Neural cell (in vitro differentiated cells): ENCODE measurements around the gene SLAIN2. TPM values are rescaled to one million over a fixed set of nuclear protein-coding genes. Genes with fewer than 3 reads are reported as not detected.

Source experiments
- H2AFZ ChIP-seq: fragments of 200-600, 300-800 bp; sonication (generic), shearing (Covaris generic); 2 replicates; pipeline ENCODE4 v1.6.0; 2014; ENCODE audit warnings: low read depth, mild to moderate bottlenecking, antibody characterized with exemption, low read length, moderate library complexity
- H3F3A ChIP-seq: fragments of 200-600 bp; shearing (Covaris generic); 2 replicates; pipeline ENCODE4 v1.6.1; 2016; ENCODE audit warnings: mild to moderate bottlenecking, moderate library complexity, mixed read lengths, antibody characterized with exemption, low read length; ENCODE audit not compliant: insufficient read depth, poor library complexity, severe bottlenecking
- H3K27ac ChIP-seq: fragments of 200-600, 300-800 bp; sonication (generic), shearing (Covaris generic); 2 replicates; pipeline ENCODE4 v1.5.1; 2014; ENCODE audit warnings: mild to moderate bottlenecking, low read length, moderate library complexity
- H3K27me3 ChIP-seq: fragments of 300-800, 200-600 bp; sonication (generic), shearing (Covaris generic); 2 replicates; pipeline ENCODE4 v1.6.0; 2014; ENCODE audit warnings: mild to moderate bottlenecking, low read depth, low read length, moderate library complexity; ENCODE audit not compliant: insufficient read depth
- H3K36me3 ChIP-seq: fragments of 300-800, 200-600 bp; sonication (generic), shearing (Covaris generic); 2 replicates; pipeline ENCODE4 v1.5.1; 2014; ENCODE audit warnings: mild to moderate bottlenecking, antibody characterized with exemption, low read length, moderate library complexity; ENCODE audit not compliant: insufficient read depth
- H3K4me2 ChIP-seq: fragments of 300-800, 200-600 bp; sonication (generic), shearing (Covaris generic); 2 replicates; pipeline ENCODE4 v1.6.0; 2014; ENCODE audit warnings: mild to moderate bottlenecking, low read length
- H3K4me3 ChIP-seq: fragments of 300-800, 200-600 bp; sonication (generic), shearing (Covaris generic); 2 replicates; pipeline ENCODE4 v1.5.1; 2014; ENCODE audit warnings: mild to moderate bottlenecking, low read length, moderate library complexity
- H3K79me2 ChIP-seq: fragments of 200-600 bp; shearing (Covaris generic); replicated peaks from 2 replicates; pipeline ENCODE4 v1.6.0; 2014; ENCODE audit warnings: mild to moderate bottlenecking, low read length, moderate library complexity; ENCODE audit not compliant: insufficient read depth
- H3K9ac ChIP-seq: fragments of 300-800, 200-600 bp; sonication (generic), shearing (Covaris generic); 2 replicates; pipeline ENCODE4 v1.6.1; 2016; ENCODE audit warnings: mild to moderate bottlenecking, low read length, mixed read lengths
- H3K9me2 ChIP-seq: fragments of 200-600 bp; shearing (Covaris generic); 2 replicates; pipeline ENCODE4 v1.6.1; 2016; ENCODE audit warnings: mild to moderate bottlenecking, low read length, mixed read lengths; ENCODE audit not compliant: insufficient read depth
- H3K9me3 ChIP-seq: fragments of 200-600, 300-800 bp; sonication (generic), shearing (Covaris generic); 2 replicates; pipeline ENCODE4 v1.6.1; 2016; ENCODE audit warnings: mild to moderate bottlenecking, mixed run types, low read length, moderate library complexity, mixed read lengths
- H4K20me1 ChIP-seq: fragments of 200-600 bp; shearing (Covaris generic); 2 replicates; pipeline ENCODE4 v1.6.1; 2016; ENCODE audit warnings: mild to moderate bottlenecking, mixed run types; ENCODE audit not compliant: insufficient read depth
- CTCF ChIP-seq: fragments of 450-650 bp; IDR thresholded peaks from 2 replicates; pipeline ENCODE4 v1.5.1; 2014; ENCODE audit warnings: antibody characterized with exemption, mild to moderate bottlenecking, moderate library complexity; ENCODE audit not compliant: poor library complexity, severe bottlenecking
- EP300 ChIP-seq: fragments of 450-650 bp; conservative IDR thresholded peaks from 2 replicates; pipeline ENCODE4 v1.6.1; 2014; ENCODE audit warnings: antibody characterized with exemption, mild to moderate bottlenecking, moderate library complexity; ENCODE audit not compliant: poor library complexity, severe bottlenecking
- EZH2 ChIP-seq: fragments of 200-600, 300-800 bp; shearing (Covaris generic), sonication (generic); IDR thresholded peaks from 2 replicates; pipeline ENCODE4 v1.6.1; 2014; ENCODE audit warnings: antibody characterized with exemption, low read length, borderline replicate concordance, mild to moderate bottlenecking; ENCODE audit not compliant: insufficient read depth, poor library complexity, severe bottlenecking
- MXI1 ChIP-seq: fragments of 450-650 bp; conservative IDR thresholded peaks from 2 replicates; pipeline ENCODE4 v1.6.1; 2014; ENCODE audit warnings: antibody characterized with exemption, mild to moderate bottlenecking; ENCODE audit not compliant: poor library complexity, severe bottlenecking
- POLR2AphosphoS5 ChIP-seq: IDR thresholded peaks from 2 replicates; pipeline ENCODE4 v1.6.1; 2012
- RAD21 ChIP-seq: fragments of 450-650 bp; conservative IDR thresholded peaks from 2 replicates; pipeline ENCODE4 v1.6.1; 2014; ENCODE audit warnings: antibody characterized with exemption, mild to moderate bottlenecking, moderate library complexity
- REST ChIP-seq: IDR thresholded peaks from 2 replicates; pipeline ENCODE4 v1.6.1; 2012; ENCODE audit warnings: borderline replicate concordance
- SMC3 ChIP-seq: fragments of 450-650 bp; conservative IDR thresholded peaks from 2 replicates; pipeline ENCODE4 v1.6.1; 2014; ENCODE audit warnings: antibody characterized with exemption, mild to moderate bottlenecking, moderate library complexity; ENCODE audit not compliant: poor library complexity
- TAF1 ChIP-seq: IDR thresholded peaks from 2 replicates; pipeline ENCODE4 v1.6.1; 2012; ENCODE audit warnings: low read depth
- polyA plus RNA-seq: library from polyadenylated mRNA; depleted of rRNA; stranded (reverse); fragments of >200 nt; gene quantifications from 2 replicates; pipeline ENCODE4 v1.2.3, GENCODE V29; 2014

The SLAIN2 gene
- polyA plus RNA-seq, 1 donor from 2014 or later, result 43.2 TPM

- Histone ChIP-seq H3K79me2 (peaks cover 64% of the 10 kb centered on the region), H3K9ac (peak overlapping the region; percentile 5), H3K9me3 (no peaks in the 10 kb centered on the region), H3K36me3 (no peaks in the 10 kb centered on the region), H3K4me2 (peak overlapping the region; percentile 92), H3F3A (no peaks in the 10 kb centered on the region), H2AFZ (no peak overlapping the region), H4K20me1 (peaks cover 4% of the 10 kb centered on the region), H3K9me2 (no peaks in the 10 kb centered on the region), H3K27ac (no peak overlapping the region), H3K27me3 (no peaks in the 10 kb centered on the region), H3K4me3 (peak overlapping the region; percentile 87)
- TF ChIP-seq EP300, result no peak
- TF ChIP-seq RAD21, result no peak
- no peak for TF ChIP-seq TAF1
- no peak for TF ChIP-seq CTCF
- no peak for TF ChIP-seq SMC3
- TF ChIP-seq REST, result no peak
- TF ChIP-seq EZH2, result no peak
- no peak for TF ChIP-seq POLR2AphosphoS5
- no peak for TF ChIP-seq MXI1
These were observed 2.2 kb downstream of the SLAIN2 start for GRCh38 chr4:48343551-48343950.

GRCh38 chr4:48345542-48345941 is 4.2 kb downstream of the SLAIN2 start:
- H3K9me2 ChIP-seq, result no peaks in the 10 kb centered on the region
- peak overlapping the region; percentile 87 for H3K4me3 ChIP-seq
- peaks cover 84% of the 10 kb centered on the region for H3K79me2 ChIP-seq
- H4K20me1 ChIP-seq, result peaks cover 4% of the 10 kb centered on the region
- no peak overlapping the region for H3K9ac ChIP-seq
- no peak overlapping the region for H3K4me2 ChIP-seq
- no peaks in the 10 kb centered on the region for H3F3A ChIP-seq
- no peak overlapping the region for H3K27ac ChIP-seq
- H3K9me3 ChIP-seq, result no peaks in the 10 kb centered on the region
- no peak for TF ChIP-seq RAD21
- no peaks in the 10 kb centered on the region for H3K36me3 ChIP-seq
- no peaks in the 10 kb centered on the region for H3K27me3 ChIP-seq
- H2AFZ ChIP-seq, result no peak overlapping the region

GRCh38 chr4:48346594-48346993 is 5.3 kb downstream of the SLAIN2 start:
- Histone ChIP-seq H3K27ac (no peak overlapping the region), H3F3A (no peaks in the 10 kb centered on the region), H3K4me2 (no peak overlapping the region), H3K79me2 (peaks cover 94% of the 10 kb centered on the region), H3K36me3 (no peaks in the 10 kb centered on the region), H3K4me3 (peak overlapping the region; percentile 87), H2AFZ (no peak overlapping the region), H4K20me1 (peaks cover 4% of the 10 kb centered on the region), H3K9me2 (no peaks in the 10 kb centered on the region), H3K9ac (no peak overlapping the region), H3K9me3 (no peaks in the 10 kb centered on the region), H3K27me3 (no peaks in the 10 kb centered on the region)
- no peak for TF ChIP-seq TAF1
- TF ChIP-seq REST, result no peak
- no peak for TF ChIP-seq EP300
- TF ChIP-seq SMC3, result no peak
- TF ChIP-seq POLR2AphosphoS5, result no peak
- TF ChIP-seq EZH2, result no peak
- no peak for TF ChIP-seq RAD21
- no peak for TF ChIP-seq MXI1
- no peak for TF ChIP-seq CTCF
